HG03442 (cell line): Measurements from ENCODE around the gene FBXW11.
"Not testable (repeated sequence)": the region's sequence is repeated elsewhere in the genome, so short reads cannot be mapped to it uniquely, and the experiment has no call there.

Source experiments
- ATAC-seq: cut with Tn5 transposase; IDR thresholded peaks from one replicate; pipeline ENCODE4 v1.9.1; 2021; ENCODE audit warnings: mild to moderate bottlenecking, moderate library complexity; ENCODE audit not compliant: unreplicated experiment

FBXW11 gene

GRCh38 chr5:171915700-171916099 lies 90.7 kb downstream of the FBXW11 start:
- not testable (repeated sequence) for ATAC-seq

GRCh38 chr5:171914726-171915338 lies 91.6 kb downstream of the FBXW11 start:
- ATAC-seq = no peak

DNA sequence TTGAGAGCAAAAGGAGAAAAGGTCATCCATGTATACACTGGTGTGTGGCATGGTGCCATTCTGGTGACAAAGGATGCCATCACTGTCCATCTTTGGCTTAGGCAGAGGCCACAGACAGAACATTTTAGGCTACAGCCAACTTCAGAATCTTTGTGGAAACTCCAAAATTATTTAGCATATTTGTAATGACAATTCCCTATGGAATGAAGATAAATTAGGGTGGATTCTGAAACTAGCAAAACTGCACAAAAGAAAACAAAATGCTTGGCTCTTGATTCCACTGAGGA lies 92.5 kb downstream of the FBXW11 start:
- no peak for ATAC-seq

- ATAC-seq = no peak
Observed at GRCh38 chr5:171911152-171911551, 95.3 kb downstream of the FBXW11 start.

DNA sequence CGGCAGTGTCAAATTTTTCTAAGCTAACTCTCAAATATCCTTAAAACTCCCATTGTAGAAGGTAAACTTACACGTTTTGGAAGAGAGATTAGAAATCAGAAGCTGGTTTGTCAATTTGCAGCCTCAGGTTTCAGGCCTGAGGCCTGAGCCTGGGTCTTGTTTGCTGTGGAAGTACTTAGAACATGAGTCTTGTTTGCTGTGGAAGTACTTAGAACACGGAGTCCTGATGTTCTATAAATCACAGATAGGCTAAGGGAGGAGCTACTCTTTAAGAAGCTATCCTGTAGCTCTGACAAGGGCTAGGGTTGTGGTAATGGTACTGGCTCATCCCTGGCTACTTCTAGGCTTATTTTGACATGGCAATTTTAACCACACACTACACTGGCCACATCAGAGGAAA lies 97.8 kb downstream of the FBXW11 start:
- ATAC-seq = no peak

GRCh38 chr5:171907725-171908343 lies 98.6 kb downstream of the FBXW11 start:
- peak; percentile 58 for ATAC-seq

DNA sequence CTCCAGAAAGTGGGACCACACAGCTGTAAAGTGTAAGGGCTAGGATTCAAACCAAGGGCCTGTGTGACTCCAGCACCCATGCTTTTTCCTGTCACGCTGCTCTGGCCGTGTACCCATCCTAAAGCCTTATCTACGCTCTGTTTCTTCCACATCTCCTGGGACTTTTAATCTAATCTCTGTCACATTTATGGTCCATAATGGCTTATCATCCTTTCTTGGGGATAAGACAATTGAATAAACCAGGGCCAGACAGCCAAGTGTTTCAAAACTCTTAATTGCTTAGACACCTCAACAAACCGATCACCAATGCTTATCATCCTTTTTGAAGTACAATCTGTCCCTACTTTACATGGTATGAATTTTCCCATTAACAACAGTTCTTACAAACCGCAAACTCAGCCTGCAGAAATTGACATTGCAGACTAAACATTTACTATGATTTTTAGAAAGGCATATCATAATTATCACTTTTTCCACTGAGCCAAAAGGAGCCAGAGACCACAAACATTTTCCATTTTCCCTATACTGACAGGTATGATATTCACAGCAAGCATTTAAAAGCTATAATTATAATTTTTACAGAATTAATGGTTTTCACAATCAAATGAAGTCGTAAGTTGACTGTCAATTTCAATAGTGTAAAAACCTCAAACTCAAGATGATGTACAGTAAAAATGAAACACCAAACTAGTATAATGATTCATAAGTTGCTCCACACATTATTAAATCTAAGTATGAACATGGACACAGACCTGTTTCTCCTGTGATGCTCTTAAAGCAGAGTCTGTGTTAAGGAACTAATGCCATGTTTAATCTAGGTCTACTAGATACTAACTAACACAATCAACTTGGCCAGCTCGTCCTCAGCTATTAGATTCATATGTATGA lies 99.5 kb downstream of the FBXW11 start:
- no peak for ATAC-seq

- ATAC-seq = no peak
Observed at GRCh38 chr5:171906066-171906570, 100.3 kb downstream of the FBXW11 start.

DNA sequence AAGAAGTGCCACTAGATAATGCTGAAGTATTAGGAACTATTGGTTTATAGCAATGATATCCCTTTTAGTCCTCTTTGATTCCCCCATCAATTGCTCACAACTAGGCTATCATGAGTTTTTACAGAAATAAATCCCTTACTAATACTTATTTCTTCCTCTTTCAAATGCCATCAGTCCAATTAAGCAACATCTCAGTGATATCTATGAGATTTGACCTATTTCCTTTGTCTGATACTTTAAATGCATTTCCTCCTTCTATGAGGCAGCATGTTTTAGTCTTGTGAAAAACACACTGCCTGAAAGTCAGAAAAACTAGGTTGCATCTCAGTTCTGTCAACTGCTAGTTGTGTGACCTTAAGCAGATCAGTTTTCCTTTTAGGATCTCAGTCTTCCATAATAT lies 101.6 kb downstream of the FBXW11 start:
- ATAC-seq = no peak

GRCh38 chr5:171901764-171902163 lies 104.7 kb downstream of the FBXW11 start:
- ATAC-seq = no peak

GRCh38 chr5:171899792-171900191 lies 106.6 kb downstream of the FBXW11 start:
- no peak for ATAC-seq

- ATAC-seq = no peak
Observed at GRCh38 chr5:171898879-171899278, 107.6 kb downstream of the FBXW11 start.

DNA sequence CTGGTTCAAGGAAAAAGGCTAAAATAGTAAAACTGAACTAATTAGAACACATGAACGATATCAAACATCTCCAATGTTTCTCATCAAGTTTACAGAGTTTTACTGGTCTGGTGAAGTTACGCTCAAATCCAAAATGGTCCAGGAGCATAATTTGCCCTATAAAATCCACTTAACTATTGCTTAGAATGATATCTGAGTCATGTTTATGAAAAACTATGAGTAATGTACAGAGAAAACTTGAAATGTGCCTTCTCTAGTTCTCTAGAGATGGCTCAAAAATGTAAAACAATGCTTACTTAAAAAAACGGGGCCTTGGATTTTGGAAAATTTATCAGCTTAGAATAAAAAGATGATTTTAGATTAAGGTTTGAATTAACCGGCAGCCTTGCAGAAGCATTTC lies 108.1 kb downstream of the FBXW11 start:
- ATAC-seq = no peak

DNA sequence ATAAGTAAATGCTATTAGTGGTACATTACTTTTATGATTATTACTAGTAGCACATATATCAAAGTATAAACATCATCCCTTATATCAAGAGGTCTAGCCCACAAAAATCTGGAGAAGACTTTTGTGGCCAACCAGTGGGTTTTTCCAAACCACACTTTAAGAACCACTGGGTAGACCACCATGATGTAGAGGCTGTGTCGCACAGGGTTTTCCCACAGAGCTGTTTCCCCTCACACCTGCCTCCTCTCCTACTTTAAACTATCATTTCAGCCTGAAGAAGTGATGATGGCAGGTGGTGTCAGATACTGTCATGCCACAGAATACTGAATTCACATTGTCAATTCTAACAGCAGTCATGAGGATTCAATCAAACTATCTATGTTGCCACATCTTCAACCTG lies 109.2 kb downstream of the FBXW11 start:
- ATAC-seq = no peak

- no peak for ATAC-seq
Observed at GRCh38 chr5:171895081-171895480, 111.4 kb downstream of the FBXW11 start.

DNA sequence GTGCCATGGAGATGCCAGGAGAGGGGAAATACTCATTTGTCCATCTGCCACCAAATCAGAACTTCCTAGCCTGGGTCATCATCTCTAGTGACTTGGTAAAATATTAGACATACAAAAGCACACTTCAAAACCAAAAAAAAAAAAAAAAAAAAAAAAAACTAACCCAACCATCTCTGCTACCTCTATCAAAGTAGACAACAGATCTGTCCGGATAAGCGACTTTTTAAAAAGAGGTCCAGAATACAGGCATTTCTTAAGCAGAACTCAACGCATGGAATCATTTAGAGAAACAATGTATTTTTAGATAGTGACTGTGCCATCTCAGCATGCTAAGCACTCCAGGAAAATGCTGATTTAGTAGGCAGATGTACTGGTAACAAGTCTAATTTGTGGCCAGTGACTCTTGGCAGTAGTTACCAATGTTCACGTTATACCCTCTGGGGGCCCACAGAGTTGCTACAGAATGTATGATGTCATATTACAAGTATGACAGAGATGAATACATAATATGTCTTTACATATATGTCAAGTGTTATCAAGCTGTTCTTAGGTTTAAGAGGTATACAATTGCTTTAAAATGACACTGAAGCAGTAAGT lies 113.0 kb downstream of the FBXW11 start:
- no peak for ATAC-seq

- ATAC-seq = no peak
Observed at GRCh38 chr5:171891595-171891994, 114.8 kb downstream of the FBXW11 start.

- ATAC-seq = no peak
Observed at GRCh38 chr5:171891150-171891549, 115.3 kb downstream of the FBXW11 start.

DNA sequence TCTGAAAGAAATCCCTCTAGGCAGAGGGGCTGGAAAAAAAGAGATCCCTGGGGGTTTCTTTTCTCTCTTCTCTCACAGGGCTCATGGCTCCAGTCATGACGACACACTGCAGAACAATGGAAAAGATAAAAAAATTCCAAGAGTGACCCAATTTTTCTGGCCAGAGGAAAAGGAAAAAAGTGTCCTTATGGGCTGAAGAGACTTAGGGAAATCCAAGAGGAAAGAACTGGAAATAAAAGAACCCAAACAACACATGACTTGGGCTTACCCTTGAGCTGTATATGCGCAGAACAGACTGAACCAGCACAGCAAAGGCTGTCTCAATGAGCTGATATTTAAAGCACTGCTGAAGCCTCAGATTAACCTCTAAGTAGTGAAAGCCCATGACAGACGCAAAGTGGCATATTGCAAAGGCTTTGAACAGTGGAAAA lies 118.4 kb downstream of the FBXW11 start:
- no peak for ATAC-seq

- not testable (repeated sequence) for ATAC-seq
Observed at GRCh38 chr5:171886037-171886436, 120.4 kb downstream of the FBXW11 start.

- ATAC-seq = no peak
Observed at GRCh38 chr5:171882118-171882517, 124.3 kb downstream of the FBXW11 start.
